Left forelimb (tissue), 1 donor: ENCODE data around the gene BPIFB2.

Source experiments
- DNase-seq: peaks from one replicate; pipeline ENCODE4 v3.0.0-alpha.2; 2018; ENCODE audit warnings: low spot score

BPIFB2 gene

GRCh38 chr20:32984631-32985354 is 22.7 kb upstream of the BPIFB2 start:
- no peak for DNase-seq

- no peak for DNase-seq
These were observed 21.9 kb upstream of the BPIFB2 start for GRCh38 chr20:32985596-32985995.

DNA sequence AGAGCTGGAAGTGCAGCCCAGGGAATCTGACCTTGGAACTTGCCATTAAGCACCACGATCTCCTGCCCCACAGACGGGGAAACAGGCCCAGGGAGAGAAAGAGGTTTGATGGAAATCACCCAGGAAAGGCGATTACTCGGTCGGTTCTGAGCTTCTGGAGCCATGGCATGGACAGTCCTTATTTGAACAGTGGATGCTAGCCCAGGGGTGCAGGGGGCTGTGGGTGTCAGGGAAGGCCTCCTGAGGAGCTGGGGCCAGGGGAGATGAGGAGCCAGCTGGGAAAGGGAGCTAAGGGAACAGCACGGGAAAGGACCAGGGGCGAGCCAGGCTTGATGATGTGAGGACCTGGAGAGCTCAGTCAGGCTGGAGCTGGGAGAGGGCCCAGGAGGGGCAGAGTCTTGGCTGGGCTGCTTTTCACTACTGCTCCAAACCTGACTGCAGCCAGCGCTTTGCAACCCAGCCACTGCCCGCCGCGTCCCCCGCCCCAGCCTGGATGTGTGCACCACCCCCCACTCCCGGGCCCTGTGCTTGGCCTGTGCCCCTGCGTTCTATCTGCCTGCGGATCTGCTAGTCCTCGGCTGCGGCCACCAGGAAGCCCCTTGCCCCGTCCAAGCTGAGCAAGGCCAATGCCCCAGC is 21.1 kb upstream of the BPIFB2 start:
- DNase-seq, result no peak

GRCh38 chr20:32987044-32987825 is 20.3 kb upstream of the BPIFB2 start:
- no peak for DNase-seq

GRCh38 chr20:32988008-32988407 is 19.5 kb upstream of the BPIFB2 start:
- no peak for DNase-seq

- no peak for DNase-seq
These were observed 17.8 kb upstream of the BPIFB2 start for GRCh38 chr20:32989507-32990283.

DNA sequence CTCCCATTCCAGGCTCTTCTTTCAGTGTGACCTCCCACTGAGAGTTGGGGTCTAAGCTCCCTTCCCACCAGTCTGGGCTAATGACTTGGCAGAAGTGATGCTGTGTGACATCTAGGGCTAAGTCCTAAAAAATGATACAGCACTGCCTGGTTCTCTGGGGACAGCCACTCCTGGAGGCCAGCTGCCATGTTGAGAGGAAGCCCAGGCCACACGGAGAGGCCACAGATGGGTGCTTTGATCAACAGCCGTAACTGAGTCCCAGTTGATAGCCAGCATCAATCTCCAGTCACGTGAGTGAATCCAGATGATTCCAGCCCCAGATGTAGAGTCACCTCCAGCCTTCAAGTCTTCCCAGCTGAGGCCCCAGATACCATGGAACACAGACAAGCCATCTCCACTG is 17.1 kb upstream of the BPIFB2 start:
- no peak for DNase-seq

GRCh38 chr20:32991383-32991782 is 16.1 kb upstream of the BPIFB2 start:
- no peak for DNase-seq

DNA sequence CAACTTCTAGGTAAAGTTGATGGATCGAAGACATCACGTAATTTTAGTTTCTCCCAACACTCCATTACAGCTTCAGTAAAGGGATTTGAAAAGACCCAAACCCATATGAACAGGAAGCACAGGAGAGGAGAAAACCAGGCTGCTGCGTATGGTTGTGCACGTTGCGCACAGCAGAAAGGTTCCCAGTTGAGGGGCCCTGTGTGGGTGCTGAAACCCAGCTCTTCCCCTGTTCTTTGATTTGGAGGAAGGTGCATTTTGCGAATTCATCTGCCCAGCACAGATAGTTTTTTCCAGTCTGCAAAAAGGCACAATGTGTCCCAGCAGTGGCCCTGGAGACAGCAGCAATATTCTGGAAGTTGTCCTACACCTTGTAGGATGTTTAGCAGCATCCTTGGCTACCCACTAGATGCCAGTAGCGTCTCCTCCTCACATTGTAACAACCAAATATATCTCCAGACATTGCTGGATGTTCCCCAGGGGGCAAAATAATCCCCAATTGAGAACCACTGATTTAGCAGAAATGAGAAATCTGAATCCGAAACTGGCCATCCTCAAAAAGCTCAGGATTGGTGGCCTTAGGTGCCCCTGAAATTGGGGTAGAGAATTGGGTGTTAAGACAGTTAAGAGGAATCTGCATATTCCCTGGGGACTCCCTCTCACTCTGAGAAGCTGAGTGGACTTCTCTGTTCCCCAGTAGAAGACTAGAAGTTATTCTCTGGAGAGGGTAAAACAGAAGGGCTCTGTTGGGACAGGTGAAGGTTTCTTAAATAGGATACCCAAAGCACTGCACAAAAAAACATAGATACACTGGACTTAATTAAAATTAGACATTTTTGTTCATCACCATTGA is 15.5 kb upstream of the BPIFB2 start:
- no peak for DNase-seq

DNA sequence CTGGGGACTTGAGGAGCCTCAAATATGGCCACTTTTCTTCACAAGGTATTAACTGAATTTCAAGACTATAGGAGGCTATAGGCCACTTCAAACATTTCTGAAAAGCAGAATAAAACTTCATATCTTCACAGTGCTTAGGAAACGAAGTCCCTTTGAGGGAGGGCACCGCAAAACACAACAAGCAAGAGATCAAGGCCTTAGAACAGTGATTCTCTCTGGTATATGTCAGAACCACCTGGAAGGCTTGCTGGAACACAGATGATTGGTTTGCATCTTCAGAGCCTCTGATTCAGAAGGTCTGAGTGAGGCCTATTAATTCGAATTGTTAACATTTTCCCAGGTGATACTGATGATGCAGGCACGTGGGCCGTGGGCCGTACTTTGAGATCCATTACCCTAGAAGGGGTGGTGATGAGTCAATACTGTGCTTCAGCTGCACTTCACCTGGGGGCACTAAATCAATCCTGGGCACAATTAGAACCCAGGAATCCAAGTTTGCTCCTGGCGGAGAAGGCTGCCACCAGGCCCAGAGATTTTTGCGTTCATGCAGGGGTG is 13.9 kb upstream of the BPIFB2 start:
- no peak for DNase-seq

DNA sequence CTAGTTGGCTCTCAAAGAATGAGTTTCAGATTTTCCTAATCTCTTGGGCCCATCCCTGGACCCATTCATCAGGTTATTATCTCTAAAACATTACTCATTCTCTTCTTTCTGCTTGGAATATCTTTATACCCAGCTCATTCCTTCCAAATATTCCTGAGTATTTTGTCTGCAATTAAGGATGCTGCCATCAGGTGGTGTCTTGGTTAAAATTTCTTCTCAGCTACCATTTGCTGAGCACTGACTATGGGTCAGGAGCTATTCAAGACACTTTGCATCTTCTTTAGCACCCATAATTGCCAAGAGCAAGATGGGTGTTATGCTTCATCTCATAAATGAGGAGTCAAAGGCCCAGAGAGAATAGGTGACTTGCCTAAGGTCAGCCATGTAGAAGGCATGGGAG is 11.7 kb upstream of the BPIFB2 start:
- DNase-seq, result no peak

DNA sequence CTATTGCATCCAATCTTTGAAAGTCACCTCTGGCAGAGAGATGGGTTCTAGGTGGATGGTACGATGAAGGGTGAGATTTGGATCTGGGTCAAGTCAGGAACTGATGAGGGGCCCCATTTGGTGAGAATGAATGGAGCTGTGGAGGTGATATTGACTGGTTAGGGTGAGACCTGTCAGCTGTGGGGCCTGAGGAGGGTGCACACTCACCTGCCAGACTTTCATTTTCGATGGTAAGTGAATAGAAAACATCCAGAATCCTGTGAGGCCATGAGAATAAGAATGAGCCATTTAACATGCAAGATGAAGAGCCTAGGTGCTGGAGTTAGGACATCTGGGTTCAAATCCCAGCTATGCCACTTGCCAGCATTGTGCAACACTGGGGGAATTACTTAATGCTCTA is 10.1 kb upstream of the BPIFB2 start:
- no peak for DNase-seq

- DNase-seq, result no peak
These were observed 7.8 kb upstream of the BPIFB2 start for GRCh38 chr20:32999603-33000250.

DNA sequence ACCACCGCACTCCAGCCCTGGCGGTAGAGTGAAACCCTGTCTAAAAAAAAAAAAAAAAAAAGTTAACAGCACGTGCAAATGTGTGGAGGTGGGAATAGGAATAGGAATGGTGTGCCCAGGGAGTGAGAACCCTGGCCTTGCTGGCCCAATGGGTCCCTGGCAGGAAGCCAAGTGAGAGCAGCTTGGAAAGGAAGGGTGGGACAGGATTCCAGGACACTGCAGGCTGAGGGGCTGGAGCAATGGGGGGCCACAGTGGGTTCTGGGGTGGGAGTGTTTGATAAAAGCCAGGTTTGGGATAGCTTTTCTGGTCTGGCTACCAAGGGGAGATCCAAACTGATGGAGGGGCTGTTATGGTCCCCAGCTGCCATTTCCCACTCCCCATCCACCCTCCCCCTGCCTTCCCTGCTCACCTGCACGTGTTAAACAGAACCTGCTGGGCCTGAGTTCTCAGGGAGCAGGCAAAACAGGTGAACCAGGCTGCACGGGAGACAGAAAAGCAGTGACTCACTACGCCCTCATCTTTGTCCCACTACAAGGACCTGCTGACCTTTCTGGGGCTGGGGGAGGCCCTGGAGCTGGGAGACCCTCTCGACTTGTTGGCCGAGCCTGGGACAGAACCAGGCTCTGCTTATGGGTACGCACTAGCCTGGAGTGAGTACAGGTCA is 6.6 kb upstream of the BPIFB2 start:
- DNase-seq, result no peak

DNA sequence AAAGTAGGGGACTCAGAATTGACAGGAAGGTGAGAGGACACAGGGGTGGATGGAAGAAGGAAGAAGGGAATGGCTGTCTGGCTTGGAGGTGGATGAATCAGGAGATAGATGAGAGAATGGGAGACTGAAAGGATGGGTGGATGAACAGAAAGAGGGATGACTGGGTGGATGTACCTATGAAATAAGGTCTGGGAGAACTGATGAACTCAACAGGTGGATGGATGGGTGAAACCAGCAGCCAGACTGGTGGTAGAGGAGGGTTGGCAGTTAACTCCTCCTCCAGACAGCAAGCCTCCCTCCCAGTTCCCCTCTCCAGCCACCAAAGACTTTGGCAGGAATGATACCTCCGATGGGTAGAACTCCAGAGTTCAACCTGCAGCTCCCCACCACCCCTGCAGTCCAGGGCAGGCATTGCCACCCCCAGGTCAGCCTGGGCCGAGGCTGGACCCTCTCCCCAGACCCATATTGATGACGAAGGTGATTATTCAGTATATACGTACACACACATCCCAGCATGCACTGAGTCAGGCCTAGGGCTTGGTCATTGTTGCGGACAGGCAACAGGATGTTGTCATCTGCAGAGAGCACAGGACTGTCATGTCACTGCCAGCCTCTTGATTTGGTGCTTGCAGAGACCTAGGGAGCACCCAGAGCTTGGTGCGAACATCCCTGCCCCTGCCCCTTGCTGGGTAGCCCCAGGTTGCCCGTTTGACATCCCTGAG is 5.3 kb upstream of the BPIFB2 start:
- DNase-seq, result no peak

DNA sequence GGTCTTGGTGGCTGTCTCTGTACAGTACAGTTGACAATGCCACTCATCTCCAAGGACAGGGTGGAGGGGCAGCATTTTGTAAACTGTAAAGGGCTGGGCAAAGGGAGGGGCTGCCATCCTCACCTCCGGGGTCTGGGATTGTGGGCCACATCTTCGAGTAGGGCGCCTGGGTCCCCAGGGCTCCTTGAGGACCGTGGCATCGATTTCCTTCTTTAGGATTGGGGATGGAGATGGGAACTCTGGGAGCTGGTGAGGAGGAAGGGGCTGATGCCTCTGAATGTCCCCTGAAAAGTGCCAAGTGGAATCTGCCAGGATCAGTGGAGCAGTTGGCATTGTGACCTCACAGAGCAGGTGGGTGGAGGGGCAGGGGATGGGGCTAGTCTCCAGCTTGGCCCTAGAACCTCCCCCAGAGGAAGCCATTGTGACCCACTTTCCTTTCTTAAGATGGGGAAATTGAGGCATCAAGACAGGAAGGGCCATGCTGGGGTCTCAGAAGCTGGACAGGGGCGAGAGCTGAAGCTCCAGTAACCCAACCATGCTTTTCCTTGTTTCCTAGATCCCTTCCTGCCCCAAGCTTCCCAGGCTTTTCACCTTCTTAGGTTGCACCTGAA is 3.3 kb upstream of the BPIFB2 start, which contains the start of gene SUN5:
Gene SUN5, minus strand, starts transcription at position 293 of the 611 bp plus-strand sequence. Its CDS starts 93 bp downstream, at position 200.
- DNase-seq, result no peak

DNA sequence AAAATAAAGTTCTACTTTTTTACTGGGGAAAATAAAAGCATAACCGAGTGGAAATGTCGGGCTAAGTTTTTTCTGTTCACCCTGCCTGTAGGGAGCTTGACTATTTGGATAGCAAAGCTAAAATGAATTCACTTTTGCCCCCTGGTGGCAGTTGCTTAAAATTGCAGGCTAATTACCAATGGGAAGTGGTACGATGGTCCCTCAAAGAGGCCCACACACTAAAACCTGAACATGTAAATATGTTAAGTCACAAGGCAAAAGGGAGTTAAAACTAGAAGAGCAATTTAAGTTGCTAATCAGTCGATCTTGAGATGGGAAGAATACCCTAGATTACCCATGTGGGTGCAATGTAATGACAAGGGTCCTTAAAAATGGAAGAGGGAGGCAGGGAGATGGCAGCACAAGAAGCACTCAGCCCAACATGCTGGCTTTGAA is 2.4 kb upstream of the BPIFB2 start:
- no peak for DNase-seq

DNA sequence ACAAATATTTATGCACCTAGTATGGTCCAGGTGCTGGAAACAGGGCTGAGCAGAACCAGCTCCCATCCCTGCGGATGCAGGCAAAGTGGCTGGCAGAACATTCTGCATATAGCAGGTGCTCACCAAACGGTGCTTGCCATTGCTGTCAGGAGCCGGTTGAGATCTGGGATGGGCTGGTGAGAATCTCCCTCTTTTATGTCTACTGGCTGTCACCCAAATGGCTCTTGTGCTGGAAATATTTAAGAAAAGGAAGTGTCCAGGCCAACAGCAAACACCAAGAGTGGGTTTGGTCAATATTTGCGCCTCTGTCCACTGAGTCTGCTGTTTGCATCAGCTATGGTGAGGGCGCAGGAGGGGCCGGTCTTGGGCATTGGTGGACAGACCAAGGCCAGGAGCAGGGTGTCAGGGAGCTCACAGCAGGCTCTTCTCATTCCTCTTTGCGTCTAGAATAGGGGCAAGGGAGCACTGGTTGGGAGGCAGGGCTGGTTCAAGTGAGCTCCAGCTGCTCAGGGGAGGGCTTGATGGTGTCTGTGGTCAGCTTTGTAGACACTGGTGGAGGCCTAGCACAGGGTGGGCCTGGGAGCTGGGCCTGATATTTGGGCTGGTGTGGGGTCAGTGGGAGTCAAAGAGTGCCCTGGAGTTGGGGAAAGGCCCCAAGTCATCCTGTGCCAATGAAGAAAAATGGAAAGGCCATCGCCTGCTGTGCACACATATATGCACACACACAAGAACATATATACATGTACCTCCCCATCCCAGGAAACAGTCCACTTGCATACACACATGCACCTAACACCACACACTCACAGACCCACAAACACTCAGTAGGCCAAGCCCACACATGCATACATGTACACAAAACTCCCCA is 1.4 kb upstream of the BPIFB2 start:
- no peak for DNase-seq
